ENCODE measurements around the gene MACROD2.

MACROD2 gene

GRCh38 chr20:14064333-14064732 is 69.0 kb downstream of the MACROD2 start:
- DNase-seq: no peak

- no peak for DNase-seq
Measured at GRCh38 chr20:14064921-14065320, 69.6 kb downstream of the MACROD2 start.

GRCh38 chr20:14065774-14066173 is 70.5 kb downstream of the MACROD2 start:
- DNase-seq: no peak

- no peak for DNase-seq
Measured at GRCh38 chr20:14067603-14068002, 72.3 kb downstream of the MACROD2 start.

- DNase-seq: no peak
Measured at GRCh38 chr20:14069796-14070195, 74.5 kb downstream of the MACROD2 start.

- DNase-seq: no peak
Measured at GRCh38 chr20:14093652-14094051, 98.3 kb downstream of the MACROD2 start.

- DNase-seq: no peak
Measured at GRCh38 chr20:14098261-14098660, 102.9 kb downstream of the MACROD2 start.

- no peak for DNase-seq
Measured at GRCh38 chr20:14113416-14113815, 118.1 kb downstream of the MACROD2 start.

GRCh38 chr20:14114065-14114704 is 118.9 kb downstream of the MACROD2 start:
- DNase-seq: no peak

GRCh38 chr20:14116037-14116436 is 120.7 kb downstream of the MACROD2 start:
- no peak for DNase-seq

- DNase-seq: no peak
Measured at GRCh38 chr20:14117768-14118167, 122.5 kb downstream of the MACROD2 start.

- no peak for DNase-seq
Measured at GRCh38 chr20:14126856-14127255, 131.5 kb downstream of the MACROD2 start.

- DNase-seq: no peak
Measured at GRCh38 chr20:14127514-14128223, 132.4 kb downstream of the MACROD2 start.

- DNase-seq: no peak
Measured at GRCh38 chr20:14134004-14134403, 138.7 kb downstream of the MACROD2 start.

GRCh38 chr20:14142171-14142570 is 146.9 kb downstream of the MACROD2 start:
- DNase-seq: no peak

- no peak for DNase-seq
Measured at GRCh38 chr20:14142964-14143627, 147.8 kb downstream of the MACROD2 start.

GRCh38 chr20:14148042-14148441 is 152.7 kb downstream of the MACROD2 start:
- no peak for DNase-seq

GRCh38 chr20:14155361-14155760 is 160.0 kb downstream of the MACROD2 start:
- DNase-seq: no peak

GRCh38 chr20:14178528-14178927 is 183.2 kb downstream of the MACROD2 start:
- no peak for DNase-seq

GRCh38 chr20:14178952-14179351 is 183.6 kb downstream of the MACROD2 start:
- DNase-seq: no peak

- DNase-seq: peak; percentile 5
Measured at GRCh38 chr20:14189794-14190402, 194.6 kb downstream of the MACROD2 start.

- DNase-seq: no peak
Measured at GRCh38 chr20:14191559-14191958, 196.2 kb downstream of the MACROD2 start.

- DNase-seq: no peak
Measured at GRCh38 chr20:14193443-14193842, 198.1 kb downstream of the MACROD2 start.

- DNase-seq: no peak
Measured at GRCh38 chr20:14193885-14194284, 198.6 kb downstream of the MACROD2 start.
